GM21367 (cell line): ENCODE results near the gene RAB22A.

Experiments used
- ATAC-seq: cut with Tn5 transposase; IDR thresholded peaks from one replicate; pipeline ENCODE4 v1.9.1; 2021; ENCODE audit not compliant: unreplicated experiment

RAB22A gene, protein sequence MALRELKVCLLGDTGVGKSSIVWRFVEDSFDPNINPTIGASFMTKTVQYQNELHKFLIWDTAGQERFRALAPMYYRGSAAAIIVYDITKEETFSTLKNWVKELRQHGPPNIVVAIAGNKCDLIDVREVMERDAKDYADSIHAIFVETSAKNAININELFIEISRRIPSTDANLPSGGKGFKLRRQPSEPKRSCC

GRCh38 chr20:58309591-58310290 lies at the start of gene RAB22A:
TSS of gene RAB22A (plus strand) at chr20:58309715. CDS start at chr20:58309977, 262 bp downstream.
- ATAC-seq, result peak; percentile 62

GRCh38 chr20:58260006-58260405 lies 49.5 kb upstream of the RAB22A start:
- no peak for ATAC-seq

- ATAC-seq, result no peak
Observed at GRCh38 chr20:58261660-58262059, 47.9 kb upstream of the RAB22A start.

DNA sequence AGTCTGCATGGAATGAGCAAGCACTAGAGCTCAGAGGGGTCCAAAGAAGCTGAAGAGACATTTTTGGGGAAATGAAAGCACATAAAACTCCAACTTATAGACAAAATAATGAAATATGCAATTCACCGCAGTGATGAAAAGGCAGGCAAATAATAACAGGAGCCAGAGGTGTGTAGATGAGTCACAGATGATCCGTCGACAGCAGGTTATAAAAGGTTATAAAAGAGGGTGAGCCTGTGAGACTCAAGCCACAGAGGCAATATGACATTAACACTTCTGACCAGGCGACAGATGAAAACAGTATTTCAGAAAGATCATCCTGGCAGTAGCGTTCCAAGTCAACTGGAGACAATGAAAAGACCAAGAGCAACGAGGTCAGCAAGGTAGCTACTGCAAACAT lies 45.2 kb upstream of the RAB22A start:
- no peak for ATAC-seq

DNA sequence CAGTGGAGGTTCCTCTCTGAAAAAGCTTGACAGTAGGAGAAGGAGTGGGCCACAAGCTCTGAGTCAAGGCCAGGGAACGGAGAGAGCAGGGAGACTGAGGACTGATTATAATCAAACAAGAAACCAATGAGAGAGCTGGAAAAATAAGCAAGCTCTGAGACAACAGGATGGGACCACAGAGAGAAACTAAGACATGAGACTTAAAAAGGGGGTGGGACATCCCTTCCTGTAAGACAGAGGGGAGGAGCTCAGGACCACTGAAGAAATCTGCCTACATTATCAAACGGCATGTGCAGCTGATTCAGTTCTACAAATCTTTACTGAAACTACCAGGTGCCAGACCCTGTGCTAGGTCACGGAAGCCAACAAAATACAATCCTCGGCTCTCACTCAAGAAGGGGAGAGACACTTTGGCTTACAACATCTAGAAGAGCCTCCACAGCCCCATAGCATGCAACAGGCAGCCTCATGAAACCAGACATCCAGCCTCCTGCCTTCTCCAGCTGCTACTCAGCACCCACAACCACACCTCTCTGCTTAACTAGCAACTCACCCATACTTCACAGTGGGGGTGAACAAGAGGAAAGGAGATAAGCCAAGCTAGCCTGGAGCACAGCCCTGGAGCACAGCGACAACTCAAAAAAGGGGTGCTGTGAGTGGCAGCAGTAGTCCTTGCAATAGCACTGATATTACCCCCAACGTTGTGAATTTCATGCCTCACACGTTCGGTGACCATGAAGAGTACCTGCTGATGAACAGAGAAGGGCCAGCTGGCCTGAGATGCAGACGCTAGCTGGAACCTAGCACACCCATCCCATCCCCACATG lies 41.9 kb upstream of the RAB22A start:
- no peak for ATAC-seq

GRCh38 chr20:58268421-58268821 lies 41.1 kb upstream of the RAB22A start:
- ATAC-seq, result no peak

DNA sequence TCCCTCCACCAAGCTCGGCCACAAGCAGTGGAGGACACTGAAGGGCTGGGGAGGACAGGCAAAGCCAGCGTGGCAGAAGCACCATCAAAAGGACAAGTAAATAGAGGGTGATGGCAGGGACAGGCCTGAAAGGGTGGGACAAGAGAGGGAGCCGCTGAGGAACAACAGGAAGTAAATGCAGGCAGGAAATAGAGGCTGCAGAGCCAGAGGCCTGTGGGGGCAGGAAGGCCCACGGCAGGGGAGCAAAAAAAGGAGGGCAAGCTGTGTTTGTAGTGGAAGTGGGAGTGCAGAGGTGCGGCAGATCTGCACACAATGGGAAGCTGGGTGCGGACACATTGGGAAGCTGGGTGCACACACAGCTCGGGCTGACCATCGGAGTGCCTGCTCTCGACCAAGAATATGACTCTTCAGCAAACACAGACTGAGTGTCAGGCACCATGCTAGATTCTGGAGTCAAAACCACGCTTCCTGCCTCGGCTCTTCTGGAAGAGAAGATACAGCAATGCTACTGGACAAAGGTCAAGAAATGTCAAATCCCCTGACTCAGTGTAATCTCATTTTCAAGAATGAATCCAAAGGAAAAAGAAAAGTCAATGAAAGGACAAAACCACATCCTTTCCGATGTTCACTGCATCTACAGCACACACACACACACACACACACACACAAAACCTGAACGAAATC lies 40.4 kb upstream of the RAB22A start:
- no peak for ATAC-seq

DNA sequence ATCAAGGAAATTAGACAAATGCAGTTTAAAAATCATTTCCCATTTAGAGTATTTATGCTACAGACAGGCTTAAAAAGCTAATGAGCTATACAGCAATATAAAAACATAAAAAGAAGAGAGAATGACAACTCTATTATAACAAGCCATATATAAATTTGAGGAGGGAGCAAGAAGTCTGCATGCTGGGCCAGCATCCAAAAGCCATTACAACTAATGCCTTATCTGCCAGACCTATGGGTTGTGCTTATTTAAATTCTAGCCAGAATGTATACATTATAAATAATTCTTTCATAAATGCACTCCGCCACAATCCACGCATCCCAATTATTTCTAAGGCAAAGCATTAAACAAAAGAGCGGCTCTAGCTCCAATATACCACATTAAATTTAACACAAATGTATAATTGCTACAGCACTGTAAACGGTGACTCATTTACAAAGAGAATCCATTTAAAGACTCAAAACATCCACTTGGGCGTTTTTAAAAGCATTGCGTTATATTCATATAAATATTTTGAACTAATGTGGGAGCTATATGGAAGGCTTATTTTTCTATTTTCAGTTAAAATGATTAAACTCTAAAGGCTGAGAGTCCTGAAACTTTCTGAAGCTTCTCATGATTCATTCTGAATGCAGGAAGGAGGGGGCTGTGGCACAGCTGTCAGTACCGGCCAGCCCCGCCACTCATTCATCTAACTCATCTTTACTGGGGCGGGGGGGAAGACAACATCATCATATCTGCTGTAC lies 37.7 kb upstream of the RAB22A start:
- ATAC-seq, result no peak

DNA sequence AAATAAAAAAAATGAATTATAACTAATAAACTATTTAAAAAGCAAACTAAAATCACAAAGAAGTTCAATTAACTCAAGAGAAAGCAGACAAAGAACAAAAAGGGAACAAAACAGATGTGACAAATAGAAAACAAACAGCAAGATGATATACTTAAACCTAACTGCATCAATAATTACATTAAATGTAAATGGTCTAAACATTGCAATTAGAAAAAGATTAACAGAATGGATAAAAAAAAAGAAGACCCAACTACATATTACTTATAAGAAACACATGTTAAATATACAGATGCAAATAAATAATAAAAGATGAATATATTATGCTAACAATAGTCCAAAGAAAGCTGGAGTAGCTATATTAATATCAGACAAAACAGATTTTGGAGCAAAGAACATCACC lies 35.1 kb upstream of the RAB22A start:
- no peak for ATAC-seq

DNA sequence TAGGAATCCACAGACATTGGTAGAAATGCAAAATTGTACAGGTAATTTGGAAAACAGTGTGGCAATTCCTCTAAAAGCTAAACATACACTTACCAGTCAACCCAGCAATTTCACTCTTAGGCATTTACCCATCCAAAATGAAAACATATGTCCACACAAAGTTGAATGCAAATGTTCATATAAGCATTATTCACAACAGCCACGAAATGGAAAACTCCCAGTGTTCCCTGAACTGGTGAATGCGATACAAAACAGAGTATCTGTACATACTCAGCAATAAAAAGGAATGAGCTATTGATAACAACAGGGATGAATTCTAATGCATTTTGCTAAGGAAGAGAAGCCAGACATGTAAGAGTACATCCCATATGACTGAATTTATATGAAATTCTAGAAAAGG lies 32.4 kb upstream of the RAB22A start:
- ATAC-seq, result no peak

DNA sequence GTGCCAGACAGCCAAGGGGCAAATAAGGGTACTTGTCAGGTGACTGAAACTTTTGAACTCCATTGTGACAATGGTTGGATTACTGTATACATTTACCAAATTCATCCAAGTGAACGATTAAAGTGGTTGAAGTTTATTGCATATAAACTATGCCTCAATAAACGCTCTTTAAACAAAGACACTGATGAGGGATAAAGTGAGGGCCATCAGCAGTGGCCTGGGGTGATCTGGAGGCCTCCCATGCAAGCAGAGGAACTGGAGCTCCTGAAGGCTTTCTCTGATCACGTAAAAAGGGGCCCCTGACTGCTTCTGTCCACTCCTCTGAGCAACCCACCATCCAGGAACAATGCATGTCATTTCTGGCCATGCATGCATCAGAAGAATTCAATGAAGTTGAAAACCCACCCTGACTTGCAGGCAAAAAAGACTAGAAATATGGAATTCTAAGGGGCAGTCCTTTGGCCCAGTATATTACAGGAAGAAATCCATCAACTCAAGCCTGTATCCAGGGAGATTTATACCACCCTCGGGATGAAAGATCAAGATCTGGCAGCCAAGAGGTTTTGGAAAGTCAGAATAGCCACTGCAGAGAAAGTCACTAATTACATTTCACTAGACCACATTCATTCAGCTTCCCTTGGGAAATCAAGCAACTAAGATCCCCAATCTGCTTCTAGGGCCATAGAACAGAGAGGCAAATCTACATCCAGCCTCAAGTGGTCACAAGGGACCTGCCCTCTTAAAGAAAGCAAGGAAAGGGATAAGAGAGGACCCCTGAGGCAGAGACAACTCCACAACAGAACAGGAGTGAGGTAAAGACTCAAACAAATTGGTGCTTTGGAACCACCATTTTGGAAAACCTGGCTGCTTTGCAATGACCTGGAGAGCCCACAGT lies 31.7 kb upstream of the RAB22A start:
- no peak for ATAC-seq

- no peak for ATAC-seq
Observed at GRCh38 chr20:58286729-58287128, 22.8 kb upstream of the RAB22A start.

GRCh38 chr20:58287638-58288037 lies 21.9 kb upstream of the RAB22A start:
- no peak for ATAC-seq

- no peak for ATAC-seq
Observed at GRCh38 chr20:58289143-58289542, 20.4 kb upstream of the RAB22A start.

DNA sequence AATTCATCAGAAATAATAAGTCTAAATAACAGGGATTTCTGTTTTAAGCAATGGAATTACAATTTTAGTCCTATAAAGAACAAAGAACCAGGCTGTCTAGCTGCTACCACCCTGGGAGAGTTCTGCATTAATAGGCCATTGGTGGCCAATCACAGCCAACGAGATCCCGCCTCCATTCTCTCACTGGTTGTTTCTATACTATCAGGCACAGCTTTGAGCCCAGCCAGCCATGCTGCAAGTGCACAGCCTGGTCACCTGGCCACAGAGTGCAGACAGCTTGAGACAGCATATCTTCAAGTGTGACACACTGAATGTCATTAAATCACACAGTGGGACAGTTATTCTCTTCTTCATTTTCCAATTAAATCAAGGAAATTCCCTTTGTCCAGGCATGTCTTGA lies 16.1 kb upstream of the RAB22A start:
- no peak for ATAC-seq

- no peak for ATAC-seq
Observed at GRCh38 chr20:58294497-58295455, 14.7 kb upstream of the RAB22A start.

DNA sequence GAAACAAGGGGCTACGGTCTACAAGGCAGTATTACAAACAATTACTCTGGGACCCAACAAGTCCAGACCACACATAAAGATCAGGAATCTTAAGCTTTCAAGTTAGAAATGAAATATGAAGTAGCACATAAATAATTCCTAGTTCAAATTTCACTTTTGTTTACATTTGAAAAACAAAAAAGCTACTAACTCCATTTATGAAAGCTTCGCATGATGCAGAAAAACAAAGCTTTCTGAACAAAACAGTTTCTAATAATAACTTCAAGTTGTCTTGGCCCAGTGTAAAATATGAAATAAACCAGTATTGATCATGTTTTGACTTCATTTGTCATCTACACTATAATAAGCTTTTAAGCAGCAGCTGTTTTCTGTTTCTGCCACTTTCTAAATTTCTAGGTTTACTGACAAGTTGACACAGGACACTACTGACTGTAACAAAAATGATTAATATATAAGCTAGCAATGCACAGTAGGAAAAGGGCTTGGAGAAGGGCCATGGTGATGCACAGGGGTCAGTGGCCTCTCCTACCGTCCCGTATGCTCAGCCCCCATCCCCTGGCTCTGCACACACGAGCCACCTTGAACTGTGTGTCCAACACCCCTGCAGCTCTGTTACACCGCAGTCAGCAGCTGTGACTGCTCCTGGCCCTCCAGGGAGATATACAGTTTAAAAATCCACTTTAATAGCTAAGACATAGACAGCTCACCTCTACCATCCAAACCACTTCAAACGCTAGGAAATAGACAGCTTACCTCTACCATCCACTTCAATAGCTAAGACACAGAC lies 13.3 kb upstream of the RAB22A start:
- ATAC-seq, result no peak

DNA sequence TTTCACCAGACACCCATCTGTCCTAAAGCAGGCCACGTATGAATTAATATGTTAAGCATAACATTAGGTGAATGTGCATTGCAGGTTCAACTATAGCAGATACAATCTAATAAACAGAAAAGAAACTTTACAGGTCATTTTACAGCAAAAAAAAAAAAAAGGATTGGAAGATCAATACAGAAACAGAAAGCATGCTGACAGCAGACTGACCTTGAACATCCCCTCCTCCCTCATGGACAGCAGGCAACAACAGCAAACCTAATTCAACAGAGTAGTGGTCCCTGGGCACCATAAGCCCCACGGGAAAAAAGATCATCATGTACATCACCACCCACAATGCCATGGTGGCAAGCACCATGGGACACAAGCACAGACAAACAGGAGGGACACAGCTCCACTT lies 12.1 kb upstream of the RAB22A start:
- ATAC-seq, result no peak
